Activated CD4-positive, alpha-beta T cell treated with anti-CD3 and anti-CD28 coated beads, Interleukin-2, Interleukin-6, amounts not matched to agents 100 ng/mL and 50 ng/mL, durations not matched to agents 16 hours and 8 hours (primary cell): ENCODE results near the gene RAB40B.
"Not testable (repeated sequence)": the region's sequence is repeated elsewhere in the genome, so short reads cannot be mapped to it uniquely, and the experiment has no call there.

Source experiments
- DNase-seq: peaks from one replicate; pipeline ENCODE4 v3.0.0-alpha.2; 2020

Gene RAB40B

DNA sequence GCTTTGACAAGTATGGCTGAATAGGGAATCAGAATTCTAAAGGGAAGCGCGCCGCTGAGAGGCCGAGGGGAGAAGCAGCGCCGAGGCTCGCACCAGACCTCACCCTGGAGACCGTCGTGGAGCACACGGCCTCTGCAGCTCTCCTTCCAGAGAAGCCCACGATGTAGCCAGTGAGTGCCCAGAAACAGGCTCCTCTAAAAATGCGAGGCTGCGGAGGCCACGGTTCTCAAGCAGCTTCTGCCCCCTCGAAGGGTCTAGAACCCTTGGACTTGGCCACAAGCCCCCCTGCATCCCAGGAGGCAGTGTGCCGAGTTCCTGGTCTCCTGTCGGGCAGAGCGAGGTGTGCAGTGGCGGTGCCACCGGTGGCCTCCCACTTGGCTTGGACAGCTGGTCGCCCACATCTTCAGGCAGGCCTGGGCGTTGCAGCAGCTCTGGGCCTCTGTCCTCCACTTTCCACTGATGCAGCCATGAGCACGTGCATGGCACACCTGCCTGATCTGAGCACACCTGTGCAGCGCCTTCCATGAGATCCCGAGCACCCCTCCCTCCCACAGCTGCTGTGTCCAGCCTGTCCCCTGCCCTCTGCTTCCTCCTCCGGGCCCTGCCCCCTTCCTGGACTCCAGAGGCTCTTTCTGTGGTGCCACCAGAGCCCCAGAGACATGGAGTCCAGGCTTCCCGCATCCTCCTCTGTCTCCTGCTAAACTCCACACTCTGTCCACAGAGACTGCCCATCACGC lies 31.4 kb downstream of the RAB40B start:
- no peak for DNase-seq

GRCh38 chr17:82665891-82666290 lies 32.6 kb downstream of the RAB40B start:
- DNase-seq: no peak

GRCh38 chr17:82665217-82665616 lies 33.3 kb downstream of the RAB40B start:
- DNase-seq: no peak

DNA sequence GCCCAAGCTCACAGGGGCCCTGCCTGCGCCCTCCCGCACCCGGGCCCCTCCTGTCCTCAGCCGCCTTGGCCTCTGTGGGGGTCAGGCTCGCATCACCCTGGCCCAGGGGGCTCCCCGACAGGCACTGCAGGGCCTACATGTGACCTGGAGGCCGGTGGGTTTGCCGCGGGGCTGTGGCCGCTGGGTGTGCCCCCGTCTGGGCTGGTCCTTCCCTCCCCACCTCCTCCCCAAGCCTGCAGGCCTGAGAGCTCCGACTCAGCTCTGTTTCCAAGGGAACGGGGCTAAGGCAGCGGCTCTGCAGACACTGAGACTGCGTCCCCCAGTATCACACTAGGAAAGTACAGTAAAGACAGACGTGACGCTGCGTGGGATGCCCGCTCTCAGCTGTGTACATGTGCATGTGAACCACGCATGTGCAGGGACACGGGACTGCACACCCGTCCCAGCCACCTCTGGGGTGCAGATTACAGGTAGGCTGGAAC lies 33.8 kb downstream of the RAB40B start:
- DNase-seq: no peak

DNA sequence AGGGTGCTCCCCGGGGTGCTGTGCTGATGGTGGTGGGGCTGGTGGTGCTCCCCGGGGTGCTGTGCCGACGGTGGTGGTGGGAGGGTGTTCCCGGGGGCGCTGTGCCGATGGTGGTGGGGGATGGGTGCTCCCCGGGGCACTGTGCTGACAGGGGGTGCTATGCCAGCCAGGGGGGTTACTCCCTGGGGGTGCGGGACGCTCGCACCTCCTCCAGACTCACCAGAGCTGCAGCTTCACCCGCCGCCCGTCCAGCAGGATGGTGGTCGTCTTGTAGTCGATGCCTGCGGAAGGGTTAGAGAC lies 34.3 kb downstream of the RAB40B start:
- DNase-seq: no peak

- DNase-seq: no peak
These were observed 34.9 kb downstream of the RAB40B start for GRCh38 chr17:82663381-82664275.

- DNase-seq: no peak
These were observed 35.7 kb downstream of the RAB40B start for GRCh38 chr17:82662711-82663261.

- no peak for DNase-seq
These were observed 36.5 kb downstream of the RAB40B start for GRCh38 chr17:82661717-82662683.

DNA sequence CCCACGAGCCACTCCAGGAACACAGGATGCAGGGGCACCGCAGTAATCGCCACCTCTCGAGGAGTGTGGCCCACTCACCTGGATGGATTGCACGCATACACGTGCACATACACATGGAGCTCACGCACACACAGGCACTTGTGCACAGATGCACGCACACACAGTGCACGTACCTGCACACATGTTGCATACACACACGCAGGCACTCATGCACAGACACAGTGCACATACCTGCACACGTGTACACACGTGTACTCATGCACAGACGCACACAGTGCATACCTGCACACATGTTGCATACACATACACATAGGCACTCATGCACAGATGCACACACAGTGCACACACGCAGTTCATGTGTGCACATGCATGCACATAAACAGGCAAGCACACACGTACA lies 38.6 kb downstream of the RAB40B start:
- DNase-seq: no peak

GRCh38 chr17:82658796-82659452 lies 39.6 kb downstream of the RAB40B start:
- DNase-seq: no peak

- no peak for DNase-seq
These were observed 40.2 kb downstream of the RAB40B start for GRCh38 chr17:82658331-82658730.

DNA sequence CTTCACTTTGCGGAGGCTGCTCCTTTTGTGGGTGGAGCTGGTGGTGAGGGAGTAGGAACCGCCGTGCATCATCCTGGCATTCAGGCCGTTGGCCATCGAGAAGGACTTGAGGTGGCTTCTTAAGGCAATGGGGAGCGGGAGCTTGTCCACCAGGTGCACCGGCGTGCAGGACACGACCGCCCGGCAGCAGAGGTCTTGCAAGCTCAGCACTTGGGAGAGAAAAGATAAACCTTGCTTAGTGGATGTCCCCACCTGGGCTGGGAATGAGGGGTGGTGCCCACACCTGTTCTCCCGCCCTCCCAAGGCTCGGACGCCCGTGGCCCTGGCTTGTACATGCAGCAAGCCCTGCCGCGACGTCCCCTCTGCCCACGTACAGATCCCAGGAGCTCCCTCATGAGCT lies 40.6 kb downstream of the RAB40B start:
- DNase-seq: no peak

DNA sequence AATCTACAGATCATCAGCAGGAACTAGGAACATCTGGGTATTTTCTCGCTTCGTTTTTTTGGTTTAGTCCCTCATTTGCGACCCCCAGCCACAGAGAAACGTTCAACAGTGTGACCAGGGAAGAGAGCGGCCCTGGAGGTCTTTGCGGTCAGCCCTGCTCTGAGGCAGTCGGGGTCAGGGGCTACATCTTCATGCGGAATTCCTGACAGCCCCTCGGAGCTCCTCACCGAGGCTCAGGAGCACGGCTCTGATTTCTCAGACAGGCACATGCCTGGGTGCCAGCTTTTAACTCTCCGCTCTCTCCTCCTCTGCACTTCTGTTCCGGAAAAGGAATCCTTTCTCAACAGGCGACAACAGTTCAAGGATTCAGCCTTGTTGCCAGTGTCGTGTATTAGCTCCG lies 42.2 kb downstream of the RAB40B start:
- DNase-seq: no peak

- no peak for DNase-seq
These were observed 43.0 kb downstream of the RAB40B start for GRCh38 chr17:82655523-82655922.

GRCh38 chr17:82655038-82655479 lies 43.4 kb downstream of the RAB40B start:
- no peak for DNase-seq

- DNase-seq: not testable (repeated sequence)
These were observed 43.9 kb downstream of the RAB40B start for GRCh38 chr17:82654611-82655010.

DNA sequence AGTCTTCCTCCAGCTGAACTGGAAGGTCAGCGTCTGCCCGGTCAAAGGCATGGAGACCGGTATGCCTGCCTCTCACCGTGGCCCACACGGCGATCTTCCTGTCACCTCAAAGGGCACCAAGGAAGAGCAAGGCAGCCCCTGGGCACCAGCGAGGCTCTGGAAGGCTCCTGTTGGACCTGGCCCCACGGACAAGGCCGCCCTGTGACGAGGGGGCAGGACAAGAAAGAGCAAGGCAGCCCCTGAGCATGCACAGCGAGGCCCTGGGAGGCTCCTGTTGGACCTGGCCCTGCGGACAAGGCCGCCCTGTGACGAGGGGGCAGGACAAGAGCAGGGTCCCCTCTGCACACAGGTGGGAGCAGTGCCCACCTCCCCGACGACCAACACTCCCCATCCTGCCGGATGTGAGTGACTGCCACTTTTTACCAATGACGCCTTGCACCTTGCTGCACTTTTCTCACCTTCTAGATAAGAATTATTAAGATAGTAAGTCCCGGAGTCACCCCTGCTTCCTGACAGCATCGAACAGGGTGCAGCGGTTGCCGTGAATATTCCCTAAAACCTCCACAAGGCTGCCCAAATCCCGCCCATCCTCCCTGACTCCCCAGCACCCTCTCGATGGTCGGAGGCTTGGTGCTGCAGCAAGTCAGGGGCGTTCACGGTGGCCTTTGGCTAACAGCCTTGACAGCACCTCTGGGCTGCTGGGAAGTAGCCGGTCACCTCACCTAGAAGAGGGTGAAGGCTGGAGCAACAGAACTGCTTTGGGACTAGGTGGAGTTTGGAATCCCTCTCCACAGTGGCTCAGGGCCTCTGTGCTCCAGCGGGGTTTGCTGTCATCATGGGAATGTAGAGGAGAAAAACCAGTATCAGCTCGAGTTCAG lies 44.6 kb downstream of the RAB40B start:
- DNase-seq: no peak

DNA sequence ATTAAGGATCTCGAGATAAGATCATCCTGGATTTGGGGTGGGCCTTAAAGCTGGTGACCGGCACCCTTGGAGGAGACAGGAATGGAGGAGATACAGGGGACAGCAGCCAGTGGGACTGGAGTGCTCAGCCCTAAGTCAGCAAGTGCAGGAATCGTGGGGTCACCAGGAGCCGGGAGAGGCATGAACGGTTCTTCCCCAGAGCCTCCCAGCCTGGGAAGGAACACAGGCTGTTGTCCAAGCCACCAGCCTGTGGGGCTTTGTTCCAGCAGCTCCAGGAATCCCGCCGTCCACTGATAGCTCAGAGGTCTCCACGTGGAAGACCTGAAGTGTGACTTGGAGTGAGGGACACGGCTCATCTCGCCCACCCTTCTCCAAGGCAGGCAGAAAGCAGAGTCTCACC lies 47.8 kb downstream of the RAB40B start:
- DNase-seq: no peak

DNA sequence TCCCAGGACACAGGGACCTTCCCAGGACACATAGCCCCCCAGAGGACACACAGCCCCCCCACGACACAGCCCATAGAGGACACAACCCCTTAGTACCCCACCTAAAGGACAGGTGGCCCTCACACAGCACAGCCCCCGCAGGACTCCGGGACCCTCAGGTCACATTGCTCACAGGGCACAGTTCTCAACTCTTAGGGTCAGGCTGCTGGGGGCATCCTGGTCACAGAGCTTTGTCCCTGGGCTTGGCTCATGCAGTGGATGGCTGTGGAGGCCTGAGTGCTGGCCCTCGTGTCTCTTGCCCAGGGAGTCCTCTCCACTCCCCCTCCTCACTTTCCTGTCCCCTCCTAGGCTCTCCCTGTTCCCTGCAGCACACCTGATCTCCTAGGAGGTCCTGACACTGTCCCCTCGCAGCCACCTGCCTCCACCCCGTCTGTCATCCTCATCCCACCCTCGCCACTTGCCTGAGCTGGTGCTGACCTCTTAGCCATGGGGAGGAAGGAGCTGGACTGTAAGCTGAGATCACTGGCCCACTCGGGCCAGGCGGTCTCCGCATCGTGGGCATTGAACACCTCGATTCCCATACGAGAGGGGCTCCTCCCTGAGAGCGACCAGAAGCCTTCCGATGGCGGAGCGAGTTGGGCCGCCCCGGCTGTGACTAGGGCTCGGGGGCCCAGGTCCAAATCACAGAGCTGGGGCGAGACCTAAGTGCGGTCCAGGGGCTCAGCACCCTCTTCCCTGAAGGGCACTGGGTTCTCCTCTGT lies 48.8 kb downstream of the RAB40B start:
- DNase-seq: no peak

- DNase-seq: no peak
These were observed 49.7 kb downstream of the RAB40B start for GRCh38 chr17:82648742-82649331.
